Measurements from ENCODE around the gene RHPN2.

RHPN2 gene

GRCh38 chr19:33064792-33065550, at the start of gene RHPN2:
TSS of gene RHPN2 (minus strand) at chr19:33064888. CDS start at chr19:33064852, 36 bp downstream.
- DNase-seq (ENCODE audit: low read depth, low spot score) = peak; percentile 23

DNA sequence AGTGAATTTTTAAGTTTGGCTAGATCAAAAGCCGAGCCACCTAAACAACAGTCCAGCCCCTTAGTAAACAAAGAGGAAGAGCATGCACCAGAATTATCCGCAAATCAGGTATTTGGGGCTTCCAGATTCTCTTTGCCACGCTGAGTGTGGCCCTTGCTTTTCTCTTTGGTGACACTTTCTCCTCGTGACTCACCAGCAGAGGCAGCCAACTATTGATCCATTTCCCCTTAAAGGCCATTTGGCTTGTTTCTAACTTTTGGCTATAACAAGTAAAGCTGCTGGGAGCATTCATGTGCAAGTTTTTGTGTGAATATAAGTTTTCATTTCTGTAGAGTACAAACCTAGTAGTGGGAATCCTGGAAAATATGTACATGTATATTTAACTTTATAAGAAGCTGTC, 49.6 kb upstream of the RHPN2 start:
- no peak for DNase-seq (ENCODE audit: low read depth, low spot score)

GRCh38 chr19:33111587-33111986, 46.9 kb upstream of the RHPN2 start:
- DNase-seq (ENCODE audit: low read depth, low spot score) = no peak

- no peak for DNase-seq (ENCODE audit: low read depth, low spot score)
These were observed 45.6 kb upstream of the RHPN2 start for GRCh38 chr19:33110137-33110910.

DNA sequence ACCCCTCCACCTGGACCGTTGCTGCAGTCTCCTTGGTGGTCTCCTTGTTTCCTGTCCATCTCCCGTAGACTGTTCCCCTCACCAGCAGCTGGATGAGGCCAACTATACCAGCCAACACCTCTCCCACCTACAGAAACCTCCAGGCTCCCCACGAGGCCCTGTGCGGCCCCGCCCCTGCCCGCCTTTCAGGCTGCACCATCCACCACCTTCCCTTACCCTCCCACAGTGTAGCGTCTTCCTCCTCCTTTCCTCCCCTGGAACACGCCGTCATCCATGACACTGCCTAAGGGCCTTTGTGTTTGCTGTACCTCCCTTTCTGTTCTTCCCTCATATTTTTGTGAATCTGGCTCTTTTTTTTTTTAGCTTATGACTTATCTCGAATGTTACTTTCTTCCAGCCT, 43.5 kb upstream of the RHPN2 start:
- no peak for DNase-seq (ENCODE audit: low read depth, low spot score)

DNA sequence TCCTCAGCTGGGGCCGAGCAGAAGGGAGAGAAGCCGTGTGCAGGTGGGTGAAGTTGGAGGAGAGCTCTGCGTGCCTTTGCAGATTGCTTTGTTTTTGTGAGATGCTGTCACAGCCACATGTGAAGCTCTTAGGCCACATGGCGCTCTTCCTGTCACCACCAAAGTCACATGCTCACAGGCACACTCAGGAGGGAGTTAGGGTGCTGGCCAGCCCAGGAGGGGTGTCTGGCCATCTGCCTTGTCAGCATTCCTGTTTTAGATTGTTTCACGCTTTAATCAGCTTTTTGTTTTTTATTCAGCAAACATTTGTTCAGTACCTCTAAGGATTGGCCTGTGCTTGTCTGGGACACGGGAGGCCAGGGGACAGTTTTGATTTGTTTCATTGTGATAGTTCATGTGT, 38.2 kb upstream of the RHPN2 start:
- DNase-seq (ENCODE audit: low read depth, low spot score) = no peak

DNA sequence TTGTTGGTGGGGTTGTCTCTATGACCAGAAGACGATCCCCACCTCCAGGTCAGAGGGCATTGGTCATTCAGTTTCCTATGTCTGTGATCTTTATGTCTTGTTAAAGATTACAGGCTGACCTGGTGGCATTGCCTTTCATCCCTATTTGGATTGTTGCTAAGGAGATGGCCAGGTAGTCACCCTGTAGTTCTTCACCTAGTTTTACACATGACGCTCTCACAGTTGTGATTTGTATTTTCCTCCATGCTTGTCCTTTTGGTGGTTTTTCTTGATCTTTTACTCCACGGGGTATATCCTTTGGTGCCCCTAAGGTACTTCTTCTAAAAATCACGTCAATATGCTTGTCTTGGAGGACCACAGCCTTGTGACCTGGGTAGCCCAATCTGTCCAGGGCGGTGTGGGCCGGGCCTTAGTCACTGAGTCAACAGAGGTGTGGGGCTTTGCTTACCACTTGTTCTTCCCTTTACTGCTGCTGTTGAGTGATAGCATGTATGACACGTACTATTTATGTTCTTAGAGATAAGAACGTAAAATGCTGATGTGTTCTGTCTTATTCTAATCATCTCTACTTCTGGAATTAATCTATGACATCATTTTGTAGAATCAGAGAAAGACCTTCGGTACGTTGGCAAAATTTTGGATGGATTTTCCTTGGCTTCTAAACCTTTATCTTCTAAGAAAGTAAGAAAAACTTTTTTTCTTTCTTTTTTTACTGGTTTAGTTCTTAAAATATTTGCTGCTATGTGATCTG, 36.4 kb upstream of the RHPN2 start:
- DNase-seq (ENCODE audit: low read depth, low spot score) = no peak

GRCh38 chr19:33098055-33098534, 33.4 kb upstream of the RHPN2 start:
- no peak for DNase-seq (ENCODE audit: low read depth, low spot score)

- DNase-seq (ENCODE audit: low read depth, low spot score) = no peak
These were observed 31.3 kb upstream of the RHPN2 start for GRCh38 chr19:33096005-33096404.

GRCh38 chr19:33094436-33095067, 29.9 kb upstream of the RHPN2 start:
- no peak for DNase-seq (ENCODE audit: low read depth, low spot score)

- no peak for DNase-seq (ENCODE audit: low read depth, low spot score)
These were observed 28.9 kb upstream of the RHPN2 start for GRCh38 chr19:33093420-33094210.

- DNase-seq (ENCODE audit: low read depth, low spot score) = no peak
These were observed 25.5 kb upstream of the RHPN2 start for GRCh38 chr19:33090179-33090578.

DNA sequence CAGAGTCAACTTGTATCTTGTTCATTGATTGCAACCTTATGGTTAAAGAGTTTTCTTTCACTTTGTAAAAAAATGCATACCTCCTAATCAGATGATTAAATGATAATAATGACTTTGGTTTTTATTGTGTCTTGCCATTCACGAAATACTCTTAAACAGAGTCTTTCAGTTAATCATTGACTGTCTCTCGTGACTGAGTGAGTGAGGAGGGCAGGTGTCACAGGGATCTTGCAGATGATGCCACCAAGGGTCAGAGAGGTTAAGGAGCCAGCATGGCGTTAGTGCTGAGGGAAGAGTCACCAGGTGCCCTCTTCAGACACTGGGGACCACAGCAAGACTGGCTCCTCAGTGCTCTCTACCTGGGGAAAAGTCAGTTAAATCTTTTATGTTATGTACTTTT, 24.3 kb upstream of the RHPN2 start:
- DNase-seq (ENCODE audit: low read depth, low spot score) = no peak

- DNase-seq (ENCODE audit: low read depth, low spot score) = no peak
These were observed 22.3 kb upstream of the RHPN2 start for GRCh38 chr19:33086955-33087354.

- DNase-seq (ENCODE audit: low read depth, low spot score) = no peak
These were observed 21.0 kb upstream of the RHPN2 start for GRCh38 chr19:33085570-33086128.

GRCh38 chr19:33080761-33081681, 16.3 kb upstream of the RHPN2 start, which contains the start of gene GPATCH1:
TSS of gene GPATCH1 (plus strand) at chr19:33081181. CDS start at chr19:33081194, 13 bp downstream.
- DNase-seq (ENCODE audit: low read depth, low spot score) = peak; percentile 62

GRCh38 chr19:33075519-33075918, 10.8 kb upstream of the RHPN2 start:
- DNase-seq (ENCODE audit: low read depth, low spot score) = no peak

DNA sequence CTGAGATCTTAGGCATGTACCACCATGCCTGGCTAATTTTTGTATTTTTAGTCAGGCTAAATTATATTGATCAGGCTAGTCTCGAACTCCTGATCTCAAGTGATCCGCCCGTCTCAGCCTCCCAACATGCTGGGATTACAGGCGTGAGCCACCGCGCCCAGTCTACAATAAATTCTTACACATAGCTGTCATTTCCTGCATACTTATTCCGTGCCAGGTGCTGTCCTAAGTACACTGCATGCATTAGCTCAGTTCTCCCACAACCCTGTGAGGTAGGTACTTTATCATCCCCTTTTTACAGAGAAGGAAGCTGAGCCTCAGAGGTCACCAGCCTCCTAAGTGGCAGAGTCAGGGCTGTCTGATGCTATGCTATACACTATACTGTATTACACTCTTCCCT, 7.2 kb upstream of the RHPN2 start:
- DNase-seq (ENCODE audit: low read depth, low spot score) = no peak

GRCh38 chr19:33067121-33067520, 2.4 kb upstream of the RHPN2 start:
- no peak for DNase-seq (ENCODE audit: low read depth, low spot score)

All from activated naive CD8-positive, alpha-beta T cell treated with anti-CD3 and anti-CD28 coated beads, Interleukin-2, amount 50 U/mL, for 16 hours (primary cell).